HepG2 (cell line): Measurements from ENCODE around the gene DUT. TPM values are rescaled to one million over a fixed set of nuclear protein-coding genes. Genes with fewer than 3 reads are reported as not detected.

Experiments
- AHR ChIP-seq: IDR thresholded peaks from 2 replicates; pipeline ENCODE4 v1.6.1; 2018; ENCODE audit warnings: missing genetic modification reagents, missing compliant biosample characterization
- CHD4 ChIP-seq: fragments of 200-600 bp; sonication (generic); IDR thresholded peaks from 2 replicates; pipeline ENCODE4 v1.7.0; 2017; ENCODE audit warnings: mild to moderate bottlenecking, low read length, borderline replicate concordance
- DPF2 ChIP-seq: sonication (generic); formaldehyde crosslinking; IDR thresholded peaks from 2 replicates; pipeline ENCODE4 v1.4.0; 2020; ENCODE audit warnings: mild to moderate bottlenecking, low read depth, missing genetic modification reagents, borderline replicate concordance
- IKZF5 ChIP-seq: IDR thresholded peaks from 2 replicates; pipeline ENCODE4 v1.6.1; 2018; ENCODE audit warnings: missing genetic modification reagents, mild to moderate bottlenecking, missing compliant biosample characterization
- IRF2 ChIP-seq: IDR thresholded peaks from 2 replicates; pipeline ENCODE4 v1.6.1; 2018; ENCODE audit warnings: missing genetic modification reagents, missing compliant biosample characterization
- MXD4 ChIP-seq: IDR thresholded peaks from 2 replicates; pipeline ENCODE4 v1.6.1; 2016; ENCODE audit warnings: mild to moderate bottlenecking, missing biosample characterization, missing genetic modification reagents
- NFKBIZ ChIP-seq: IDR thresholded peaks from 2 replicates; pipeline ENCODE4 v1.6.1; 2018; ENCODE audit warnings: missing genetic modification reagents, missing compliant biosample characterization
- NR2F2 ChIP-seq: IDR thresholded peaks from 2 replicates; pipeline ENCODE4 v1.6.1; 2012; ENCODE audit warnings: low read depth, inconsistent platforms, borderline replicate concordance
- REPIN1 ChIP-seq: sonication (generic); formaldehyde crosslinking; IDR thresholded peaks from 2 replicates; pipeline ENCODE4 v1.8.0; 2022; ENCODE audit warnings: missing genetic modification reagents, low read depth, mild to moderate bottlenecking, borderline replicate concordance
- SIN3A ChIP-seq: IDR thresholded peaks from 2 replicates; pipeline ENCODE4 v1.6.1; 2011; ENCODE audit warnings: low read depth, mild to moderate bottlenecking, control low read depth, low read length, borderline replicate concordance
- TAF15 ChIP-seq: fragments of 200-400 bp; formaldehyde crosslinking; IDR thresholded peaks from one replicate; pipeline ENCODE4 v1.6.1; 2018; ENCODE audit warnings: mild to moderate bottlenecking, low read depth, low read length; ENCODE audit not compliant: poor library complexity, severe bottlenecking
- ZBTB46 ChIP-seq: sonication (generic); formaldehyde crosslinking; IDR thresholded peaks from 2 replicates; pipeline ENCODE4 v1.4.0; 2020; ENCODE audit warnings: mild to moderate bottlenecking, missing genetic modification reagents, borderline replicate concordance
- ZHX2 ChIP-seq, 2 experiments: sonication (generic) in 1 of 2; formaldehyde crosslinking in 1 of 2; IDR thresholded peaks; 2 replicates each; pipeline versions ENCODE4 v1.6.1 to v1.9.0; 2014 to 2022; ENCODE audit warnings: antibody characterized with exemption in 1 of 2, borderline replicate concordance in 1 of 2, inconsistent platforms in 1 of 2, low read depth in 1 of 2, missing genetic modification reagents in 1 of 2
- ZNF329 ChIP-seq: sonication (generic); formaldehyde crosslinking; IDR thresholded peaks from 2 replicates; pipeline ENCODE4 v1.9.0; 2021; ENCODE audit warnings: low read depth, mild to moderate bottlenecking, missing genetic modification reagents
- ZNF484 ChIP-seq: sonication (generic); formaldehyde crosslinking; IDR thresholded peaks from 2 replicates; pipeline ENCODE4 v1.5.1; 2020; ENCODE audit warnings: mild to moderate bottlenecking, low read depth, missing genetic modification reagents, borderline replicate concordance
- ZNF552 ChIP-seq: sonication (generic); formaldehyde crosslinking; IDR thresholded peaks from 2 replicates; pipeline ENCODE4 v1.9.0; 2022; ENCODE audit warnings: missing genetic modification reagents, mild to moderate bottlenecking, borderline replicate concordance
- ZNF563 ChIP-seq: sonication (generic); formaldehyde crosslinking; IDR thresholded peaks from 2 replicates; pipeline ENCODE4 v1.8.0; 2022; ENCODE audit warnings: mild to moderate bottlenecking, moderate library complexity, missing genetic modification reagents
- ZNF569 ChIP-seq: sonication (generic); formaldehyde crosslinking; IDR thresholded peaks from 2 replicates; pipeline ENCODE4 v1.5.0; 2020; ENCODE audit warnings: mild to moderate bottlenecking, missing genetic modification reagents, moderate library complexity, borderline replicate concordance
- ZNF883 ChIP-seq: sonication (generic); formaldehyde crosslinking; IDR thresholded peaks from 2 replicates; pipeline ENCODE4 v1.5.1; 2020; ENCODE audit warnings: mild to moderate bottlenecking, missing genetic modification reagents; ENCODE audit errors: not compliant biosample characterization
- polyA plus RNA-seq, 8 experiments: library from polyadenylated mRNA; depleted of rRNA in 3 of 8; stranded (reverse) in 7 of 8; unstranded in 1 of 8; fragments of >200 nt; fragmentation: Illumina TruSeq in 4 of 8; extraction: Trizol in 4 of 8; gene quantifications; 2 replicates each; pipeline versions ENCODE4 v1.2.1 to v1.2.3, GENCODE V29; 2011 to 2016; ENCODE audit warnings: low read depth in 4 of 8, missing spikeins in 1 of 8, mixed read lengths in 1 of 8; ENCODE audit not compliant: insufficient read depth in 1 of 8
- total RNA-seq, 5 experiments: library from RNA; depleted of rRNA; stranded (reverse); fragments of >200 nt; fragmentation: Illumina TruSeq; extraction: Trizol; gene quantifications; 2 replicates each; pipeline ENCODE4 v1.2.3, GENCODE V29; 2016; ENCODE audit warnings: low read depth in 1 of 5

DUT gene
- total and polyA plus RNA-seq, 2 of the 13 experiments (the other 11 are each of a cell fraction or from before 2014, with no cell fraction given): 36.7 to 131 TPM

GRCh38 chr15:48330855-48331795 is at the start of gene DUT (continued):
- TF ChIP-seq ZHX2 (IDR thresholded peaks at IDR 0.05; ENCODE audit: low read depth): no peak; the same call in 1 of the 2 replicates
- TF ChIP-seq ZHX2 (CRISPR knock-in tag; IDR thresholded peaks at IDR 0.05; ENCODE audit: borderline replicate concordance): peak; percentile 57; the same call in 1 of the 2 replicates
- TF ChIP-seq NR2F2: no peak
- TF ChIP-seq ZBTB46: no peak
- no peak for TF ChIP-seq DPF2
- TF ChIP-seq IRF2 (CRISPR knock-in tag): no peak; the same call in 1 of the 2 replicates
- TF ChIP-seq ZNF552: peak; percentile 66; the same call in 1 of the 2 replicates
- no peak for TF ChIP-seq ZNF484 (CRISPR knock-in tag)
- no peak for TF ChIP-seq AHR (CRISPR knock-in tag)
- TF ChIP-seq ZNF883 (CRISPR knock-in tag): peak; percentile 44
- TF ChIP-seq CHD4: no peak
- no peak; the same call in 1 of the 2 replicates for TF ChIP-seq IKZF5 (CRISPR knock-in tag)
- TF ChIP-seq ZNF563 (CRISPR knock-in tag): peak; percentile 84
- TF ChIP-seq MXD4 (CRISPR knock-in tag): peak; percentile 44; the same call in 1 of the 2 replicates
- peak; percentile 52; the same call in 1 of the 2 replicates for TF ChIP-seq REPIN1 (CRISPR knock-in tag)
- peak; percentile 35 for TF ChIP-seq TAF15
- no peak for TF ChIP-seq ZNF329 (CRISPR knock-in tag)
- TF ChIP-seq NFKBIZ: no peak
- TF ChIP-seq SIN3A: no peak
- TF ChIP-seq ZNF569: no peak
